Astrocyte of the cerebellum (primary cell): ENCODE results near the gene CAPN12.

Source experiments
- DNase-seq: peaks from one replicate; pipeline ENCODE4 v3.0.0-alpha.2; 2011; ENCODE audit warnings: low read depth
- H3K4me3 ChIP-seq: 2 replicates; pipeline ENCODE4 v1.5.1; 2011; ENCODE audit warnings: mild to moderate bottlenecking, low read depth, low read length, moderate library complexity
- in situ Hi-C: cut with HindIII; loops from 2 replicates; pipeline ENCODE4 v1.10.0; 2017; ENCODE audit warnings: low sequenced_read_pairs
- TF ChIP-seq, protein P1 (sequence below): IDR thresholded peaks from 2 replicates; pipeline ENCODE4 v1.5.1; 2012; ENCODE audit warnings: low read length, low read depth, moderate library complexity, mild to moderate bottlenecking; ENCODE audit errors: missing control alignments

The CAPN12 gene

DNA sequence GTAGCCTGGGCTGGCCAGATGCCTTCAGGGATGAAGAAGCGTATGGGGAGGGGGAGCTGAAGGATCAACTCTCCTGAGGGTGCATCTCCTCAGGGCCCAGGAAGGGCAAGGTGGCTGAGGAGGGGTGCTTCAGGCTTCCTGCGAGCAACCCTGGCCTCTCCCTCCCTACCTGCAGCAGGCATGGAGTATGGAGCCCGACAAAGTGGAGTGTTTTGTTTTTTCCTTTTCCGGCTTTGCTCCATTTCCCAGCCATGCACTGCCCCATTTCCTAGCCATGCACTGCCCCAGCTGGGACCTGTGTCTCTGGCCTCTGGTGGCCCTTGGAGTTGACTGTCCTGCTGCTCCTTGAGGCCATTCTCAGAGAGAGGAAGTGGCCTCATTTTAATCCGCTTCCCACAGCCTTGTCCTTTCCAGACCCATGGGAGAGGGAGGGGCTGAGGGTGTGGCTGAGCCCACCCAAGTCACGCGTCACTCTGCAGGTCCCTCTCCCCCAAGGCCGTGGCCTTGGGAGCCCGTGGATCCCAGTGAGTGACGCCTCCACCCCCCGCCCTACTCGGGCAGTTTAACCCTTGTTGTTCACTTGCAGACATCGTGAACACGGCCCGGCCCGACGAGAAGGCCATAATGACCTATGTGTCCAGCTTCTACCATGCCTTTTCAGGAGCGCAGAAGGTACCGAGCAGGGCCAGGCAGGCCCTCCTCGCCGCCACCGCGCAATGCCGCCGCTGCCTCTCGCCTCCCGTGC, 34.4 kb downstream of the CAPN12 start:
- no peak for DNase-seq
- TF ChIP-seq, protein P1, sequence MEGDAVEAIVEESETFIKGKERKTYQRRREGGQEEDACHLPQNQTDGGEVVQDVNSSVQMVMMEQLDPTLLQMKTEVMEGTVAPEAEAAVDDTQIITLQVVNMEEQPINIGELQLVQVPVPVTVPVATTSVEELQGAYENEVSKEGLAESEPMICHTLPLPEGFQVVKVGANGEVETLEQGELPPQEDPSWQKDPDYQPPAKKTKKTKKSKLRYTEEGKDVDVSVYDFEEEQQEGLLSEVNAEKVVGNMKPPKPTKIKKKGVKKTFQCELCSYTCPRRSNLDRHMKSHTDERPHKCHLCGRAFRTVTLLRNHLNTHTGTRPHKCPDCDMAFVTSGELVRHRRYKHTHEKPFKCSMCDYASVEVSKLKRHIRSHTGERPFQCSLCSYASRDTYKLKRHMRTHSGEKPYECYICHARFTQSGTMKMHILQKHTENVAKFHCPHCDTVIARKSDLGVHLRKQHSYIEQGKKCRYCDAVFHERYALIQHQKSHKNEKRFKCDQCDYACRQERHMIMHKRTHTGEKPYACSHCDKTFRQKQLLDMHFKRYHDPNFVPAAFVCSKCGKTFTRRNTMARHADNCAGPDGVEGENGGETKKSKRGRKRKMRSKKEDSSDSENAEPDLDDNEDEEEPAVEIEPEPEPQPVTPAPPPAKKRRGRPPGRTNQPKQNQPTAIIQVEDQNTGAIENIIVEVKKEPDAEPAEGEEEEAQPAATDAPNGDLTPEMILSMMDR = no peak
- in situ Hi-C loops = no loop called here
- H3K4me3 ChIP-seq = no peak overlapping the region

DNA sequence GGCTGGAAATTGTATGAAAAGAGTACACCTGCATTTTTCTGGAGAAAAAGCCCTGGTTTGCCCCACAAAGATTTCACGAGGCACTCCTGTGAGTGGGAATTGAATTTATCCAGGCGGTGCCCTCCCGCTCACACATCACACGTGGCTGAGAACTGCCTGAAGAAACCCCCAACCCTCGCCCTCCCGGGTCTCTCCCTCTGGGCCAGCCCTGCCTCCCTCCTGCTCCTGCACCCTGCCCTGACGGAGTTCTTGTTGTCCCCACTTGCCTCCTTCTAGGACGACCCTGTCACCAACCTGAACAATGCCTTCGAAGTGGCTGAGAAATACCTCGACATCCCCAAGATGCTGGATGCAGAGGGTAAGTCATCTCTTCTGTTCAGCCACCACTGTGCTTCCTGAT, 35.2 kb downstream of the CAPN12 start:
- TF ChIP-seq, protein P1 = no peak
- H3K4me3 ChIP-seq = no peak overlapping the region
- in situ Hi-C loops = no loop called here
- DNase-seq = no peak

DNA sequence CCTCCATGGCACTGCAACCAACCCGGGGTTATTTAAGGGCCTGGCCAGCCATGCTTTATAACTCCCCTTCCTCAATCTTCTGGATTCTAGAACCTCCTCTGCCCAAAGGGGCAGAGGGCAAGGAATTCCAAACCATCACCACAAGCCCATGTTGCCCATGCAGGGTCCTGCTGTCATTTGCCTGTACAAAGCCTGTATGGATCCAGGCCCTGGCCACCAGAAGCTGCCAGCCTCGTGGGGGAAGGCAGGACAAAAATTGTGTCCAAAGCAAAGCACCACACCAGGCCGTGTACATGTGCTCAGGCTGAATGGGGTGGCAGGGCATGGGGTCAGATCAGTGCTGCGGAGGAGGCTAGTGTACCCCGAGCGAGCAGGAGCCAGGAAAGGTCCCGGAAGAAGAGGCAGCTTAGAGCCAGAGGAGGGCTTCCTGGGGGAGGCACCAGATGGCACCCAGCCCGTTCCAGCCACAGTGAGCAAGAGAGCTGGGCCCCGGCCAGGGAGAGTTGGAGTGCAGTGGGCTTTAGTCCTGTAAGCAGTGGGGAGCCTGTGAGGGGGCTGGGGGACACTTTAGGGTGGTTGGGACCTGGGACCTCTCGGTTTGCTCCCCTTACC, 35.8 kb downstream of the CAPN12 start:
- no peak overlapping the region for H3K4me3 ChIP-seq
- TF ChIP-seq, protein P1 = no peak
- in situ Hi-C loops = no loop called here
- no peak for DNase-seq

DNA sequence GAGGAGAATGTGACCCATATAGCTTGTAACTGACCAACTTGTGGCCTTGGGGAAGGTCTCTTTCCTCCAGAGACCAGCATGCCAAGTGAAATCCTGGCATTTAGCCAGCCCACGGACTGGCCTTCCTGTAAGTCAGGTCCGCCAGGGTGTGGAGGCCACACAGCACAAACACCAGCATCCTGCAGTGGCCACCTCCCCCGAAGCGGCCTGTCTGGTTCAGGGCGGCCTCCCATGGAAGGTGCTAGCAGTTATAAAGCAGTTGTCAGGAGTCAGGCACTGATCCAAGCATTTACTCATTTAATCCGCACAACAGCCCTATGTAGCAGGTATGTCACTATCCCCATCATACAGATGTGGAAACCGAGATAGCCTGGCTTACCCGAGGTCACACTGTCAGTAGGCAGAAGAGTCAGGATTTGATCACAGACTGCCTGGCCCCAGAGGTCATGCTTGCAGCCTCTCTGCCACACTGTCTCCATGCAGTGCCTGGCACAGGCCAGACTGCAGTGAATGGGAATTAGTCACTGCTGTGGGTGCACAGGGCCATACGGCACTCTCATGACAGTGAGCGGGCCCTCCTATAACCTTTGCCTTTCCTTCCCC, 36.7 kb downstream of the CAPN12 start:
- TF ChIP-seq, protein P1 = no peak
- no peak overlapping the region for H3K4me3 ChIP-seq
- in situ Hi-C loops = no loop called here
- DNase-seq = no peak

DNA sequence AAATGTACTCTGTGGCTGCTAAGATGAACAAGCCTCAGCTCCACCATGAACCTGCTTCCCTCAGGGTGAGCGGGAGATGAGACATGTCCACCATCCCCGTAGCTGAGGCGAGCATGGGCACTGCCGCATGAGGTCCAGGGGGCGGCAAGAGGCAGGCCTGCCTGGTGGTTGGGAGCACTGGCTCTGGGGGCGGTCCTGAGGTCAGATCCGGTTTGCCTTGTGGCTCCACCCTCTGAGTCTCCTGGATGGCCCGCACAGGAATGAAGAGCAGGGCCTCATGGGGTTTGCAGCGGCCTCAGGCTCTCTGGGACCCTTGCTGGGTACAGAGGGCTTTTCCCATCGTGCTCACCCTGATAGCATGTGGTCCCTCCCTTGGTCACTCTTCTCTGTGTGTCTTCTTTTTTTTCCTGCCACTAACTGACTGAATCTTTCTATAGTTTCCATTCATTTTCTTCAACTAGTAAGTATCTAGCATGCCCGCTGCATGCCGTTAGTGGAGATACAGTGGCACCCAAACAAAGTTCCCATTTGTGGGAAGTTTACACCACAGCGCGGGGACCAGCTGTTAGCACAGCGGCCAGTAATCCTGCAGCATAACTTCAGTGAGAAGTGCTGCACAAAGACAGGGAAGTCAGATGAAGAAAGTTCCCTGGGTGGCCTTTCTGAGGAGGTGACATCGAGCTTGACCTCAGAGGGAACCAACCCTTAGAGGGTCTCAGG, 37.3 kb downstream of the CAPN12 start:
- H3K4me3 ChIP-seq = no peak overlapping the region
- in situ Hi-C loops = no loop called here
- TF ChIP-seq, protein P1 = no peak

DNA sequence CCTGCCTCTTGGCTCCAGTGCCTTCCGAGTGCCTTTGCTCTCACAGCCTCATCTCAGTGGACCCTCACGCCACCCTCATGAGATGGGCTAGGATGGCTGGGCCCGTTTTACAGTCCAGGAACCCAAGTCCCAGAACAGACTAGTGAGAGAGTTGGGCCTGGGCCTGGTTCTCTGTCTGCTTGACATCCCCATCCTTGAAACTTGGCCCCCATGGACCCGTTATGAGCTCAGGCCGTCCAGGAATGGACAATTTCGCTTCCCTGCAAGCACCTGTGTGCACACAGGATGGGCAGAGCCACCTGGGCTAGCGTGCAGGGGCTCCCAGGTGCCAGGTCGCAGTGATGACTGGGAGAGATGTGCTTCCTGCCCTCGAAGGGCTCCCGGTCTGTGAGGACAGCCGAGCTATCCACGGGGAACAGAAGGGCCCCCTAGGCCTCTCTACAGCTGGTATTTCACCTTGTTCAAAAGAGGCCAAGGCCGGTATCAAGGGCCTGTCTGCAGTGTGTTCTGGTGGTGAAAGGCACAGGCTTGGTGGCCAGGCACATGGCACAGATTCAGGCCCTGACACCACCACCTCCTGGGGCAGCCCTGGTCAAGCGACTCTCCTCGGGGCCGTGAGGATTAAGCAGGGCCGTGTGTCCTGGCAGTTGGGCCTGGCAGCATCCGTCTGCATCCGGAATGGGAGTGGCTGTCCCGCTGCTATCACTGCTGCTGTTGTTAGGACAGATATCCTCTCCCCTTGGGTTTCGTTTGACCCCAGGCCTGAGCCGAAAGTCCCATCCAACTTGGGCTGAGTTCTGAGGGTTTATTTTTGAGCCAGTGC, 38.9 kb downstream of the CAPN12 start:
- in situ Hi-C loops = no loop called here
- TF ChIP-seq, protein P1 = no peak
- DNase-seq = no peak
- no peak overlapping the region for H3K4me3 ChIP-seq

More for the DNA sequence above, 37.3 kb downstream of the CAPN12 start:
- DNase-seq = no peak
